ENCODE data around the gene CGB3. TPM values are rescaled to one million over a fixed set of nuclear protein-coding genes. Genes with fewer than 3 reads are reported as not detected.

CGB3 gene
- total and polyA plus RNA-seq, 2 of the 4 experiments (the other 2 are of a cell fraction): not detected

DNA sequence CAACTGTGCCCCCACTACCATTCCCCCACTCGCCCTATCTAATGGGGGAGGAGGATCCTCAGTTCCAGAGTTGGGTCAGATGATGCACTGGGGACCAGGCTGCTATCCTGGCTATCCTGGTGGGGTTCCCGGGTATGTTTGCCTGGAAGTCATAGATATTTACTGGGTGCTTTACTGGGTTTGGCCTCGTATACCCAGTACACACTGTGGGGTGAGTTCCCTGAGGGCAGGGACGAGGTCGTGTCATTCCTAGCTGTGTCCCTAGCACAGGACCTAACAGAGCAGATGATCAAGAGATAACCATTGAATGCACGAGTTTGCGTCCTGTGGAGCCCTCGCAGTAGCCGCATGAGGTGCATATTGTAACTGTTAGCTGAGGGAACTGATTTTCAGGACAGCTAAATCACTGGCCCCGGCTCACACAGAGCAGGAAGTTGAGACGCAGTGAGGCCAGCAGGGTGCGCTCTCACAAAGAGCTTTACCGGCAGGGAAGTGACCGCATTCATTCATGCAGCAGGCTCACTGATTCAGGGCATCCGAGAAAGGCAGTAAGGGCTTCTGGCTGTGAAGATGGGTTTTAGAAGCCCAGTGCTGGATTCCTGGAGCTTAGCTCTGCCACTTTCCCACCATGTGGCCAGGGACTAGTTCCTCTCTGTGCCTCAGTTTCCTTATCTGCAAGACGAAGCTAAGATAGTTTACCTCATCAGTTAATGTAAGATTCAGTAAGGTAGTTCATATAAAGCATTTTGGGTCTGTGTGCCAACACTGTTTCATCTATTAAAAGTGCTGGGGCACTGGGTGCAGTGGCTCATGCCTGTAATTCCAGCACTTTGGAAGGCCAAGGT is 24.4 kb downstream of the CGB3 start:
- peak; percentile 77 for TF ChIP-seq RAD21 (IDR thresholded peaks at IDR 0.05; ENCODE audit: low read length)
- peak; percentile 71 for TF ChIP-seq CTCF (conservative IDR thresholded peaks at IDR 0.05; ENCODE audit: low read depth, low read length)
- TF ChIP-seq CHD1 (IDR thresholded peaks at IDR 0.05; ENCODE audit: low read depth, low read length): no peak
- TF ChIP-seq SMC3 (IDR thresholded peaks at IDR 0.05; ENCODE audit: low read depth, low read length): peak; percentile 69
- TF ChIP-seq NFE2L2 (IDR thresholded peaks at IDR 0.05; ENCODE audit: low read depth, low read length): no peak
- no peak overlapping the region for H3K27ac ChIP-seq (ENCODE audit: insufficient read depth, low read length)
- no peak overlapping the region for H4K5ac ChIP-seq (ENCODE audit: low read depth, low read length)
- no peaks in the 10 kb centered on the region for H3K9me1 ChIP-seq (ENCODE audit: insufficient read depth, low read length)
- peak overlapping the region; percentile 35 for H2AK9ac ChIP-seq (replicated peaks; ENCODE audit: low read depth, low read length, poor library complexity)
- H3K4me1 ChIP-seq (ENCODE audit: control insufficient read depth, insufficient read depth, low read length): peaks cover 2% of the 10 kb centered on the region; the same call in 1 of the 2 replicates
- no TSS peak for BruUV-seq (replicated peaks)
- no peak overlapping the region for H3K56ac ChIP-seq (ENCODE audit: extremely low read depth, insufficient read depth, low read length)
- WGBS, 2 experiments (ENCODE audit: extremely low coverage in 2 of 2, insufficient read length in 1 of 2): 58% methylated on average over 11 of the region's 16 CpGs; no CpG with 5 or more reads in 1 of the 2 experiments
- H4K91ac ChIP-seq (ENCODE audit: insufficient read depth, low read depth, low read length): no peak overlapping the region
- DNase-seq (peak; percentile 67), ATAC-seq (ENCODE audit: low read depth) (peak; percentile 96)
- no peak overlapping the region for H3K4ac ChIP-seq (ENCODE audit: low read depth, low read length)
- H2BK20ac ChIP-seq (ENCODE audit: low read depth, low read length): no peak overlapping the region
- peaks cover 3 to 57% of the 10 kb centered on the region in 2 experiments; a peak in 3 of 4 replicates for H3K79me1 ChIP-seq (ENCODE audit: low read depth in 1 of 2, low read length in 2 of 2)
- no peak overlapping the region for H3K14ac ChIP-seq (replicated peaks; ENCODE audit: low read depth, low read length)
- no peak overlapping the region for H2BK120ac ChIP-seq (ENCODE audit: low read depth, low read length)
- ChIA-PET CTCF (interaction anchor here (0.5 to 1.9 kb wide), 8 partner anchors 8 to 98 kb away, joined by 3 to 7 read pairs (median 4); no protein-coding TSS in a partner anchor), POLR2A (ENCODE audit: unreplicated experiment) (no interaction called here)
- dilution Hi-C loops (cut with HindIII; ENCODE audit: low sequenced_read_pairs, unreplicated experiment): no loop called here
- no peaks in the 10 kb centered on the region for H3K27me3 ChIP-seq (ENCODE audit: control insufficient read depth, insufficient read depth, low read length)
- no peak overlapping the region for H3K18ac ChIP-seq (ENCODE audit: low read depth, low read length)
- no peaks in the 10 kb centered on the region for H3K9me3 ChIP-seq (ENCODE audit: control insufficient read depth, insufficient read depth, low read length)
- intact Hi-C loops (cut with micrococcal nuclease): loop anchor here (10.0 kb wide), 1 partner anchor 205 kb away; no protein-coding TSS in a partner anchor
- H2BK15ac ChIP-seq (ENCODE audit: low read depth, low read length): no peak overlapping the region
- H2AFZ ChIP-seq (replicated peaks; ENCODE audit: low read length, poor library complexity): peak overlapping the region; percentile 53
- in situ Hi-C loops (cut with MboI; ENCODE audit: low sequenced_read_pairs): no loop called here
- H2BK5ac ChIP-seq (ENCODE audit: low read depth, low read length, poor library complexity, severe bottlenecking): no peak overlapping the region
- H3K9ac ChIP-seq (ENCODE audit: low read depth, low read length): no peak overlapping the region
- H3K36me3 ChIP-seq (ENCODE audit: control insufficient read depth, insufficient read depth, low read length): peaks cover 12% of the 10 kb centered on the region
- no peak overlapping the region for H3K4me3 ChIP-seq (ENCODE audit: insufficient read depth, low read depth, low read length)
- 0 out of 2 replicates have a peak overlapping the region, but pooled peaks have one; percentile 61 for H2AK5ac ChIP-seq (ENCODE audit: low read depth, low read length)
- H4K8ac ChIP-seq (ENCODE audit: low read depth in 2 of 2, low read length in 2 of 2): no peak overlapping the region
- H4K20me1 ChIP-seq (ENCODE audit: insufficient read depth, low read length): peaks cover 19% of the 10 kb centered on the region
- no peak overlapping the region for H3K4me2 ChIP-seq (ENCODE audit: low read depth, low read length)
- H3K23ac ChIP-seq (ENCODE audit: low read depth, low read length): no peak overlapping the region

Measured in IMR-90 (cell line).